Esophagus muscularis mucosa (tissue), 4 donors: ENCODE data around the gene SLC35F4. TPM values are rescaled to one million over a fixed set of nuclear protein-coding genes. Genes with fewer than 3 reads are reported as not detected.

Experiments
- DNase-seq: peaks from one replicate; pipeline ENCODE4 v3.0.0-alpha.2; 2017; ENCODE audit errors: extremely low spot score
- H3K27ac ChIP-seq, 4 donors: fragments of 200-600 bp; sonication (generic); replicated peaks in 1 of 4; 1 replicate in 3 of 4; 2 replicates in 1 of 4; pipeline ENCODE4 v1.5.1; 2016 to 2019; ENCODE audit warnings: mild to moderate bottlenecking in 1 of 4
- H3K27me3 ChIP-seq, 4 donors: fragments of 200-600 bp; sonication (generic); one replicate each; pipeline versions ENCODE4 v1.5.1 to v1.6.0; 2016 to 2019
- H3K36me3 ChIP-seq, 4 donors: fragments of 200-600 bp; sonication (generic); one replicate each; pipeline ENCODE4 v1.5.1; 2016 to 2019
- H3K4me1 ChIP-seq, 4 donors: fragments of 200-600 bp; sonication (generic); one replicate each; pipeline ENCODE4 v1.5.1; 2016 to 2019
- H3K4me3 ChIP-seq, 4 donors: fragments of 200-600 bp; sonication (generic); 1 replicate in 2 of 4; 2 replicates in 2 of 4; pipeline ENCODE4 v1.5.1; 2016 to 2019; ENCODE audit warnings: mild to moderate bottlenecking in 4 of 4, moderate library complexity in 1 of 4
- H3K9me3 ChIP-seq, 4 donors: fragments of 200-600 bp; sonication (generic); 1 replicate in 3 of 4; 2 replicates in 1 of 4; pipeline ENCODE4 v1.5.1; 2016 to 2019
- EP300 ChIP-seq: sonication (generic); formaldehyde crosslinking; IDR thresholded peaks from one replicate; pipeline ENCODE4 v1.6.1; 2017; ENCODE audit warnings: antibody characterized with exemption
- POLR2A ChIP-seq: fragments of 450-650 bp; IDR thresholded peaks from one replicate; pipeline ENCODE4 v1.6.1; 2017; ENCODE audit warnings: antibody characterized with exemption, moderate library complexity, mild to moderate bottlenecking, low read depth
- POLR2AphosphoS5 ChIP-seq, 2 donors: sonication (generic); formaldehyde crosslinking; IDR thresholded peaks; one replicate each; pipeline ENCODE4 v1.6.1; 2017; ENCODE audit warnings: antibody characterized with exemption in 2 of 2
- WGBS: methylation state at CpG from one replicate; pipeline ENCODE4 v1.1.5; 2018; 5-methylcytosine and 5-hydroxymethylcytosine counted together
- intact Hi-C: fragments of 100-400 bp; cut with DNase I; formaldehyde crosslinking; loops from one replicate; pipeline ENCODE4 v1.15.1; 2023
- total RNA-seq, 4 donors: library from RNA; depleted of rRNA; stranded (reverse); fragments of >200 nt; gene quantifications; one replicate each; pipeline versions ENCODE4 v1.1.0 to v1.2.1, GENCODE V29; 2016
- TF ChIP-seq, protein P1 (sequence below), 3 experiments: fragments of 200-600 bp in 2 of 3; fragments of 450-650 bp in 1 of 3; sonication (generic) in 2 of 3; IDR thresholded peaks; one replicate each; pipeline ENCODE4 v1.5.1; 2017 to 2019; ENCODE audit warnings: antibody characterized with exemption in 3 of 3, mild to moderate bottlenecking in 2 of 3, moderate library complexity in 1 of 3

The SLC35F4 gene
- total RNA-seq, 4 donors from 2014 or later: 0.42 TPM; not detected in 3

DNA sequence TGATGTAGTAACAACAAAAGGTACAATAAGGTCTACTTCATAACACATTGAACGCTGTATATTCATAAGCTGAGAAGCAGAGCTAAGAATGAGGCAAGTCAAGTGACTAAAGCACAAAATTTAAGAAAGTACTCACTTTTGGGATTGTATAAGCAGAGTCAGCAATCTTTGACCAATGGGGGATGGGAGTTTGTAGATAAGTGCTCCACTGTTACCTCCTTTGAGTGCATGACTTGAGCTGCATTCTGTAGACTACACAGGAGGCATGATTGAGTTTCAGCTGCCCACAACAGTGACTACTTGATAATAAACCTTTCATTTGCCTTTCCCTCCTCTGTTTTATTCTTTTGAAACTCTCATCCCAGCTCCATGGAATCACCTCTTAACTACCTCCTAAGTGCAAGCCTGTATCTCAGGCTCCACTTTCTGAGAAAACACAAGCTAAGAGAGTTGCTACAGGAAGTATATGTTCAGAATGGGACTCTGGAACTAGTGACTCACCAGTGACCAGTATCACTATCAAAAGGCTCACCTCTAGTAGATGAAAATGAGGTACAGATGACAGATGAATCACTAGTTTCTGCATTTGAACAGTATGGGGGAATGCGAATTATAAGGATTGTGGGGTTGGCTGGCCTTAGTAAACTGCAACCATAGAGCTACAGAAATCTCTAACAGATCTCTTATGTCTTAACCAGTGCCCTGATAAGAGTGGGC lies 49.2 kb downstream of the SLC35F4 start:
- DNase-seq: no peak
- WGBS: 82% methylated on average over 2 of the region's 2 CpGs
- Histone ChIP-seq H3K9me3 (no peaks in the 10 kb centered on the region), H3K36me3 (no peaks in the 10 kb centered on the region), H3K27me3 (no peaks in the 10 kb centered on the region), H3K4me3 (no peak overlapping the region), H3K4me1 (no peaks in the 10 kb centered on the region), H3K27ac (no peak overlapping the region)
- intact Hi-C loops: no loop called here
- no peak for TF ChIP-seq POLR2AphosphoS5 (IDR thresholded peaks at IDR 0.05)
- TF ChIP-seq EP300: no peak
- TF ChIP-seq POLR2A: no peak
- TF ChIP-seq, protein P1, sequence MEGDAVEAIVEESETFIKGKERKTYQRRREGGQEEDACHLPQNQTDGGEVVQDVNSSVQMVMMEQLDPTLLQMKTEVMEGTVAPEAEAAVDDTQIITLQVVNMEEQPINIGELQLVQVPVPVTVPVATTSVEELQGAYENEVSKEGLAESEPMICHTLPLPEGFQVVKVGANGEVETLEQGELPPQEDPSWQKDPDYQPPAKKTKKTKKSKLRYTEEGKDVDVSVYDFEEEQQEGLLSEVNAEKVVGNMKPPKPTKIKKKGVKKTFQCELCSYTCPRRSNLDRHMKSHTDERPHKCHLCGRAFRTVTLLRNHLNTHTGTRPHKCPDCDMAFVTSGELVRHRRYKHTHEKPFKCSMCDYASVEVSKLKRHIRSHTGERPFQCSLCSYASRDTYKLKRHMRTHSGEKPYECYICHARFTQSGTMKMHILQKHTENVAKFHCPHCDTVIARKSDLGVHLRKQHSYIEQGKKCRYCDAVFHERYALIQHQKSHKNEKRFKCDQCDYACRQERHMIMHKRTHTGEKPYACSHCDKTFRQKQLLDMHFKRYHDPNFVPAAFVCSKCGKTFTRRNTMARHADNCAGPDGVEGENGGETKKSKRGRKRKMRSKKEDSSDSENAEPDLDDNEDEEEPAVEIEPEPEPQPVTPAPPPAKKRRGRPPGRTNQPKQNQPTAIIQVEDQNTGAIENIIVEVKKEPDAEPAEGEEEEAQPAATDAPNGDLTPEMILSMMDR (IDR thresholded peaks at IDR 0.05): no peak

DNA sequence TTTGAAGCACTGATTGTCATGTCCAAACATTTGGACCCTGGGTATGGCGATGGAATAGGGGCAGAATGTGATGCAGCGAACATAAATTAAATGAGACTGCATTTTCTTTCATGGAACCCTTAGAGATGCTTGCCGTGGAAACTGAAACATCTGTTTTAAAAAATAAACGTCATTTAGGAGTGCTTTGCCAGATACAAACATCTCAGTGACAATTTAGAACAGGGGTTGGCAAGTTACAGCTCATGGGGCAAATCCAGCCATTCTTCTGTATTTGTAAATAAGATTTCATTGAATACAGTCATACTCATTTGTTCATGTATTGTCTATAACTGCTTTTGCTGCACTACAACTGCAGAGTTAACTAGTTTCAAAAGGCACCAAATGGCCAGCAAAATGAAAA lies 51.2 kb downstream of the SLC35F4 start:
- Histone ChIP-seq H3K27me3 (no peaks in the 10 kb centered on the region), H3K36me3 (no peaks in the 10 kb centered on the region), H3K9me3 (no peaks in the 10 kb centered on the region), H3K4me1 (no peaks in the 10 kb centered on the region), H3K4me3 (no peak overlapping the region), H3K27ac (no peak overlapping the region)
- WGBS: 75% methylated on average over 4 of the region's 4 CpGs
- intact Hi-C loops: no loop called here
- no peak for TF ChIP-seq EP300
- TF ChIP-seq POLR2AphosphoS5 (IDR thresholded peaks at IDR 0.05): no peak
- no peak for TF ChIP-seq POLR2A
- TF ChIP-seq, protein P1 (IDR thresholded peaks at IDR 0.05): no peak
- DNase-seq: no peak

DNA sequence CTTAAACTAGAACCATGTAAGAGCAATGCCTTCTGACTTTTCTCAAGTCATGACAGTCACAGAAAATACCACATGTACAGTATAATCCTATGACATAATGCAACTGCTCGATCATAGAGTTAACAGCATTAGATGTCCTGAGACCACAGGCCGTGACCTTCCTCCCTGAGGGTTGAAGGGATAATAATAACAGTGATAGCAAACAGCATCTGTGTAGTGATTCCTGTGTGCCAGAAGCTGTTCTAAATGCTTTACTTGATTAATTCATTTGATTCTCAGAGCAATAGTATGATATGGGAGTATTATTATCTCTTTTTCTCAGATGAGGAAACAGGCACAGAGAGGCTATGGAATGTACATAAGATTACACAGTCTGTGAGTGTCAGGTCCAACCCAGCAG lies 53.2 kb downstream of the SLC35F4 start:
- TF ChIP-seq POLR2AphosphoS5 (IDR thresholded peaks at IDR 0.05) (no peak), POLR2A (no peak), EP300 (no peak)
- TF ChIP-seq, protein P1 (IDR thresholded peaks at IDR 0.05): no peak
- intact Hi-C loops: no loop called here

DNA sequence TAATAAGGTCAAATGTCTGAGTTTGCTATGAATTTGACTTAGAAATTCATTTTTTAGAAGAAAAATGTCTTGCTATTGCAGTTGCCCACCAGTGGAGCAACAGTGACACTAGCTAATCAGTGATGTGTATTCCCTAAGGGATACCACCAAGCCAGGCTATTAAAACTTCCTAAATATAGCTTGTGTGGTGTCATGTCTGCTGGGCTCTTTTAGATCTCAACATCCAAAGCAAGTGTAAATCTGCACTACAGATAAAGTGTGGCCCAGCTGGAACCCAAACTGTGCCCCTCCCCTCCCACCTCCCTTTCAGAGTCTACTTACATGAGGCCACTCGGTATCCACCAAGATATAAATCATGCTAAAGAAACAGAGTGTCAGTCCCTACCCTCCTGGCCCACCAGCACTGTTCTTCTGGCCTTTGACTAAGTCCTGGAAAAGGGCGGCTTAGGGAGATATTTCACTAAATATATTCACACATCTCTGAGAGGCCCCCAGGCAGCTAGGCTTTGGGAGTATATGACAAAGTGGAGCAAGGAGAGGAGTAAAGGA lies 53.8 kb downstream of the SLC35F4 start:
- no peaks in the 10 kb centered on the region for H3K4me1 ChIP-seq
- 58% methylated on average over 2 of the region's 2 CpGs for WGBS
- intact Hi-C loops: no loop called here
- no peak overlapping the region for H3K4me3 ChIP-seq
- H3K27ac ChIP-seq: no peak overlapping the region
- no peaks in the 10 kb centered on the region for H3K27me3 ChIP-seq
- no peaks in the 10 kb centered on the region for H3K9me3 ChIP-seq
- no peaks in the 10 kb centered on the region for H3K36me3 ChIP-seq
- TF ChIP-seq EP300 (no peak), POLR2AphosphoS5 (IDR thresholded peaks at IDR 0.05) (no peak), POLR2A (no peak)
- TF ChIP-seq, protein P1 (IDR thresholded peaks at IDR 0.05): no peak
- no peak for DNase-seq

More for the DNA sequence above, 53.2 kb downstream of the SLC35F4 start:
- Histone ChIP-seq H3K4me1 (no peaks in the 10 kb centered on the region), H3K4me3 (no peak overlapping the region), H3K36me3 (no peaks in the 10 kb centered on the region), H3K9me3 (no peaks in the 10 kb centered on the region), H3K27ac (no peak overlapping the region), H3K27me3 (no peaks in the 10 kb centered on the region)
- DNase-seq: no peak
- 61% methylated on average over 2 of the region's 2 CpGs for WGBS
